Midbrain (tissue), 1 donor: ENCODE measurements around the gene ATP4A.

Experiments used
- DNase-seq: peaks from one replicate; lab custom pipeline; 2025; lab: John Stamatoyannopoulos, UW

ATP4A gene

GRCh38 chr19:35549174-35549788, 14.2 kb downstream of the ATP4A start:
- DNase-seq: peak; percentile 46

GRCh38 chr19:35546532-35546931, 16.9 kb downstream of the ATP4A start:
- no peak for DNase-seq

GRCh38 chr19:35545855-35546381, 17.5 kb downstream of the ATP4A start:
- no peak for DNase-seq

GRCh38 chr19:35545001-35545854, 18.2 kb downstream of the ATP4A start, which contains the start of gene TMEM147:
TSS of gene TMEM147 (plus strand) at chr19:35545626. CDS start at chr19:35545740, 114 bp downstream.
- DNase-seq: peak; percentile 93

GRCh38 chr19:35544110-35544802, 19.2 kb downstream of the ATP4A start:
- DNase-seq: no peak

GRCh38 chr19:35543280-35544109, 20.0 kb downstream of the ATP4A start:
- no peak for DNase-seq

GRCh38 chr19:35542209-35542608, 21.2 kb downstream of the ATP4A start:
- no peak for DNase-seq

GRCh38 chr19:35540356-35540927, 23.0 kb downstream of the ATP4A start:
- DNase-seq: no peak

- DNase-seq: no peak
Measured at GRCh38 chr19:35539850-35540249, 23.6 kb downstream of the ATP4A start.

- no peak for DNase-seq
Measured at GRCh38 chr19:35539314-35539713, 24.1 kb downstream of the ATP4A start.

- DNase-seq: no peak
Measured at GRCh38 chr19:35534803-35535480, 28.5 kb downstream of the ATP4A start.

GRCh38 chr19:35533822-35534392, 29.6 kb downstream of the ATP4A start:
- DNase-seq: no peak

GRCh38 chr19:35533201-35533821, 30.1 kb downstream of the ATP4A start, which contains the start of gene GAPDHS:
TSS of gene GAPDHS (plus strand) at chr19:35533456. CDS start at chr19:35533528, 72 bp downstream.
- DNase-seq: no peak

- DNase-seq: no peak
Measured at GRCh38 chr19:35531291-35531690, 32.2 kb downstream of the ATP4A start.

GRCh38 chr19:35529241-35530218, 33.9 kb downstream of the ATP4A start:
- DNase-seq: no peak

- DNase-seq: no peak
Measured at GRCh38 chr19:35528218-35529038, 35.0 kb downstream of the ATP4A start, which contains the start of gene SBSN. TSS of gene SBSN (minus strand) at chr19:35528311. CDS start at chr19:35528281, 30 bp downstream.

- no peak for DNase-seq
Measured at GRCh38 chr19:35525873-35526272, 37.6 kb downstream of the ATP4A start.
